Activated CD8-positive, alpha-beta memory T cell treated with anti-CD3 and anti-CD28 coated beads, Interleukin-2, amount 10 ng/mL, durations not matched to agents 7 days and 5 days (primary cell): ENCODE measurements around the gene ERICH3. TPM values are rescaled to one million over a fixed set of nuclear protein-coding genes. Genes with fewer than 3 reads are reported as not detected.

Experiments used
- ATAC-seq: fragments of 150-1000 bp; cut with Tn5 transposase; one replicate; pipeline ENCODE4 v1.10.0; 2021; ENCODE audit warnings: moderate library complexity
- CTCF ChIA-PET: fragments of 350-600 bp; sonication (Branson Sonifier 250); formaldehyde crosslinking; loops from one replicate; lab custom pipeline; 2021; ENCODE audit warnings: antibody characterized with exemption; lab: Charles Lee
- DNase-seq: peaks from one replicate; pipeline ENCODE4 v3.0.0-alpha.2; 2020
- H3K27ac Mint-ChIP-seq: one replicate; pipeline ENCODE4 v1.8.0; 2021; ENCODE audit warnings: mild to moderate bottlenecking, mixed read lengths
- H3K27me3 Mint-ChIP-seq: one replicate; pipeline ENCODE4 v1.8.0; 2021; ENCODE audit warnings: mixed read lengths
- H3K36me3 Mint-ChIP-seq: one replicate; pipeline ENCODE4 v1.8.0; 2021; ENCODE audit warnings: mild to moderate bottlenecking, mixed read lengths
- H3K4me1 Mint-ChIP-seq: one replicate; pipeline ENCODE4 v1.8.0; 2021; ENCODE audit warnings: mixed read lengths
- H3K4me3 Mint-ChIP-seq: one replicate; pipeline ENCODE4 v1.8.0; 2021; ENCODE audit warnings: mild to moderate bottlenecking, moderate library complexity, mixed read lengths
- H3K9me3 Mint-ChIP-seq: one replicate; pipeline ENCODE4 v1.8.0; 2022; ENCODE audit warnings: low read depth, mixed read lengths
- total RNA-seq, 2 experiments: library from RNA; stranded (reverse); gene quantifications; one replicate each; pipeline ENCODE4 v1.2.3, GENCODE V29; 2021

ERICH3 gene
- under 1 TPM; 0.05 to 0.23 TPM for total RNA-seq

- DNase-seq (no peak), ATAC-seq (peak; percentile 9)
- CTCF ChIA-PET, result no interaction called here
- H3K4me3 Mint-ChIP-seq, result no peak within 1 kb of the TSS
- H3K36me3 Mint-ChIP-seq, result no peaks in the 10 kb centered on the region
- no peak within 1 kb of the TSS for H3K27ac Mint-ChIP-seq
- H3K9me3 Mint-ChIP-seq, result no peaks in the 10 kb centered on the region
- H3K4me1 Mint-ChIP-seq, result peaks cover 3% of the 10 kb centered on the region
- peaks cover 57% of the 10 kb centered on the region for H3K27me3 Mint-ChIP-seq
These were observed at the start of gene ERICH3 for GRCh38 chr1:74673351-74674111. Gene ERICH3, minus strand, starts transcription at chr1:74673792. Its CDS starts 273 bp downstream, at chr1:74673519.

GRCh38 chr1:74717626-74718025 lies 44.0 kb upstream of the ERICH3 start:
- H3K9me3 Mint-ChIP-seq, result no peaks in the 10 kb centered on the region
- peaks cover 13% of the 10 kb centered on the region for H3K36me3 Mint-ChIP-seq
- CTCF ChIA-PET, result interaction anchor here (1.5 kb wide), 1 partner anchor 16 kb away, joined by 4 read pairs; no protein-coding TSS in a partner anchor
- no peak overlapping the region for H3K27ac Mint-ChIP-seq
- ATAC-seq (no peak), DNase-seq (no peak)
- no peak overlapping the region for H3K4me3 Mint-ChIP-seq
- no peaks in the 10 kb centered on the region for H3K27me3 Mint-ChIP-seq
- no peaks in the 10 kb centered on the region for H3K4me1 Mint-ChIP-seq

- CTCF ChIA-PET, result interaction anchor here (1.5 kb wide), 1 partner anchor 17 kb away, joined by 4 read pairs; no protein-coding TSS in a partner anchor
These were observed 43.2 kb upstream of the ERICH3 start for GRCh38 chr1:74716822-74717221.

GRCh38 chr1:74715806-74716205 lies 42.2 kb upstream of the ERICH3 start:
- no peak for DNase-seq
- Mint-ChIP-seq H3K4me3 (no peak overlapping the region), H3K27ac (no peak overlapping the region), H3K36me3 (peaks cover 6% of the 10 kb centered on the region), H3K4me1 (no peaks in the 10 kb centered on the region), H3K27me3 (no peaks in the 10 kb centered on the region), H3K9me3 (no peaks in the 10 kb centered on the region)
- CTCF ChIA-PET, result no interaction called here
- ATAC-seq, result no peak

More at GRCh38 chr1:74716822-74717221, 43.2 kb upstream of the ERICH3 start:
- Mint-ChIP-seq H3K27me3 (no peaks in the 10 kb centered on the region), H3K9me3 (no peaks in the 10 kb centered on the region), H3K4me3 (no peak overlapping the region), H3K36me3 (peaks cover 11% of the 10 kb centered on the region), H3K4me1 (no peaks in the 10 kb centered on the region), H3K27ac (no peak overlapping the region)
- no peak for DNase-seq
- no peak for ATAC-seq

GRCh38 chr1:74715236-74715502 lies 41.6 kb upstream of the ERICH3 start:
- Mint-ChIP-seq H3K9me3 (no peaks in the 10 kb centered on the region), H3K4me1 (no peaks in the 10 kb centered on the region), H3K27ac (no peak overlapping the region), H3K4me3 (no peak overlapping the region), H3K36me3 (peaks cover 5% of the 10 kb centered on the region), H3K27me3 (no peaks in the 10 kb centered on the region)
- CTCF ChIA-PET, result no interaction called here
- DNase-seq (no peak), ATAC-seq (no peak)

- ATAC-seq (no peak), DNase-seq (no peak)
- H3K36me3 Mint-ChIP-seq, result peaks cover 3% of the 10 kb centered on the region
- no peaks in the 10 kb centered on the region for H3K9me3 Mint-ChIP-seq
- CTCF ChIA-PET, result no interaction called here
- H3K27ac Mint-ChIP-seq, result no peak overlapping the region
- H3K4me3 Mint-ChIP-seq, result no peak overlapping the region
- no peaks in the 10 kb centered on the region for H3K27me3 Mint-ChIP-seq
- no peaks in the 10 kb centered on the region for H3K4me1 Mint-ChIP-seq
These were observed 41.0 kb upstream of the ERICH3 start for GRCh38 chr1:74714429-74715235.

- Mint-ChIP-seq H3K9me3 (no peaks in the 10 kb centered on the region), H3K4me1 (no peaks in the 10 kb centered on the region), H3K4me3 (no peak overlapping the region), H3K36me3 (peaks cover 3% of the 10 kb centered on the region), H3K27me3 (no peaks in the 10 kb centered on the region), H3K27ac (no peak overlapping the region)
- ATAC-seq (no peak), DNase-seq (no peak)
- CTCF ChIA-PET, result interaction anchor here (0.9 kb wide), 1 partner anchor 19 kb away, joined by 3 read pairs; the partner anchor contains the start of genes CRYZ and TYW3
These were observed 40.3 kb upstream of the ERICH3 start for GRCh38 chr1:74713849-74714248.

- H3K36me3 Mint-ChIP-seq, result peaks cover 3% of the 10 kb centered on the region
- ATAC-seq (no peak), DNase-seq (no peak)
- no peaks in the 10 kb centered on the region for H3K9me3 Mint-ChIP-seq
- CTCF ChIA-PET, result no interaction called here
- H3K4me1 Mint-ChIP-seq, result no peaks in the 10 kb centered on the region
- no peak overlapping the region for H3K27ac Mint-ChIP-seq
- no peaks in the 10 kb centered on the region for H3K27me3 Mint-ChIP-seq
- H3K4me3 Mint-ChIP-seq, result no peak overlapping the region
These were observed 39.3 kb upstream of the ERICH3 start for GRCh38 chr1:74712881-74713280.

GRCh38 chr1:74703386-74704182 lies 30.0 kb upstream of the ERICH3 start:
- H3K4me3 Mint-ChIP-seq, result no peak overlapping the region
- peaks cover 13% of the 10 kb centered on the region for H3K36me3 Mint-ChIP-seq
- DNase-seq (no peak), ATAC-seq (no peak)
- H3K27ac Mint-ChIP-seq, result no peak overlapping the region
- H3K4me1 Mint-ChIP-seq, result peaks cover 7% of the 10 kb centered on the region
- no peaks in the 10 kb centered on the region for H3K9me3 Mint-ChIP-seq
- H3K27me3 Mint-ChIP-seq, result no peaks in the 10 kb centered on the region
- CTCF ChIA-PET, result interaction anchor here (1.0 to 1.3 kb wide), 2 partner anchors 14 to 30 kb away, joined by 3 to 5 read pairs; partner anchors contain the start of genes CRYZ and TYW3

GRCh38 chr1:74699331-74699730 lies 25.7 kb upstream of the ERICH3 start:
- Mint-ChIP-seq H3K27ac (no peak overlapping the region), H3K9me3 (no peaks in the 10 kb centered on the region), H3K4me3 (no peak overlapping the region), H3K36me3 (peaks cover 5% of the 10 kb centered on the region), H3K27me3 (peaks cover 4% of the 10 kb centered on the region), H3K4me1 (peaks cover 7% of the 10 kb centered on the region)
- CTCF ChIA-PET, result no interaction called here
- ATAC-seq (no peak), DNase-seq (no peak)

GRCh38 chr1:74697832-74698231 lies 24.2 kb upstream of the ERICH3 start:
- no peak for DNase-seq
- no peaks in the 10 kb centered on the region for H3K36me3 Mint-ChIP-seq
- no peak overlapping the region for H3K4me3 Mint-ChIP-seq
- peaks cover 4% of the 10 kb centered on the region for H3K4me1 Mint-ChIP-seq
- CTCF ChIA-PET, result no interaction called here
- no peaks in the 10 kb centered on the region for H3K9me3 Mint-ChIP-seq
- peaks cover 4% of the 10 kb centered on the region for H3K27me3 Mint-ChIP-seq
- ATAC-seq, result no peak
- no peak overlapping the region for H3K27ac Mint-ChIP-seq

GRCh38 chr1:74693473-74693872 lies 19.9 kb upstream of the ERICH3 start:
- Mint-ChIP-seq H3K27ac (no peak overlapping the region), H3K4me3 (no peak overlapping the region), H3K36me3 (no peaks in the 10 kb centered on the region), H3K27me3 (peaks cover 10% of the 10 kb centered on the region), H3K4me1 (no peaks in the 10 kb centered on the region), H3K9me3 (no peaks in the 10 kb centered on the region)
- CTCF ChIA-PET, result no interaction called here
- ATAC-seq (no peak), DNase-seq (no peak)

- ATAC-seq (no peak), DNase-seq (no peak)
- H3K36me3 Mint-ChIP-seq, result no peaks in the 10 kb centered on the region
- H3K9me3 Mint-ChIP-seq, result no peaks in the 10 kb centered on the region
- peaks cover 15% of the 10 kb centered on the region for H3K27me3 Mint-ChIP-seq
- H3K4me3 Mint-ChIP-seq, result no peak overlapping the region
- H3K27ac Mint-ChIP-seq, result no peak overlapping the region
- no peaks in the 10 kb centered on the region for H3K4me1 Mint-ChIP-seq
- CTCF ChIA-PET, result interaction anchor here (1.1 to 2.1 kb wide), 5 partner anchors 16 to 222 kb away, joined by 3 to 7 read pairs (median 5); no protein-coding TSS in a partner anchor
These were observed 17.3 kb upstream of the ERICH3 start for GRCh38 chr1:74690909-74691308.
